Effector memory CD4-positive, alpha-beta T cell (primary cell): ENCODE results near the gene MOB2.
"Not testable (repeated sequence)": the region's sequence is repeated elsewhere in the genome, so short reads cannot be mapped to it uniquely, and the experiment has no call there.

Source experiments
- DNase-seq, 3 donors: peaks; one replicate each; pipeline ENCODE4 v3.0.0-alpha.2; 2020
- H3K27ac ChIP-seq: 2 replicates; pipeline ENCODE4 v1.7.0; 2013; ENCODE audit warnings: mild to moderate bottlenecking, low read length, moderate library complexity; ENCODE audit not compliant: insufficient read depth, poor library complexity, severe bottlenecking
- H3K27me3 ChIP-seq: replicated peaks from 2 replicates; pipeline ENCODE4 v1.7.0; 2013; ENCODE audit warnings: mild to moderate bottlenecking, low read length; ENCODE audit not compliant: insufficient read depth, control insufficient read depth, poor library complexity, severe bottlenecking
- H3K36me3 ChIP-seq: 2 replicates; pipeline ENCODE4 v1.7.0; 2013; ENCODE audit warnings: mild to moderate bottlenecking, low read length, moderate library complexity; ENCODE audit not compliant: control insufficient read depth, insufficient read depth
- H3K4me1 ChIP-seq: 2 replicates; pipeline ENCODE4 v1.7.0; 2013; ENCODE audit warnings: low read length, mild to moderate bottlenecking; ENCODE audit not compliant: control insufficient read depth, insufficient read depth, poor library complexity, severe bottlenecking
- H3K4me3 ChIP-seq: 2 replicates; pipeline ENCODE4 v1.7.0; 2013; ENCODE audit warnings: low read length, low read depth, mild to moderate bottlenecking; ENCODE audit not compliant: insufficient read depth, poor library complexity, severe bottlenecking
- H3K9me3 ChIP-seq: 2 replicates; pipeline ENCODE4 v1.7.0; 2013; ENCODE audit warnings: mild to moderate bottlenecking, low read length, moderate library complexity; ENCODE audit not compliant: control insufficient read depth

Gene MOB2

GRCh38 chr11:1435820-1436467 is 50.6 kb downstream of the MOB2 start:
- Histone ChIP-seq H3K9me3 (no peaks in the 10 kb centered on the region), H3K4me1 (no peaks in the 10 kb centered on the region), H3K36me3 (no peaks in the 10 kb centered on the region), H3K4me3 (no peak overlapping the region), H3K27ac (no peak overlapping the region), H3K27me3 (no peaks in the 10 kb centered on the region)
- DNase-seq = no peak

GRCh38 chr11:1435479-1435819 is 51.1 kb downstream of the MOB2 start:
- H3K27me3 ChIP-seq, H3K36me3 ChIP-seq, H3K9me3 ChIP-seq, H3K4me1 ChIP-seq, H3K4me3 ChIP-seq, H3K27ac ChIP-seq, DNase-seq: not testable (repeated sequence)

GRCh38 chr11:1433977-1434640 is 52.5 kb downstream of the MOB2 start:
- H3K36me3 ChIP-seq = no peaks in the 10 kb centered on the region
- no peaks in the 10 kb centered on the region for H3K27me3 ChIP-seq
- H3K4me1 ChIP-seq = no peaks in the 10 kb centered on the region
- no peak for DNase-seq
- no peaks in the 10 kb centered on the region for H3K9me3 ChIP-seq
- H3K4me3 ChIP-seq = no peak overlapping the region
- no peak overlapping the region for H3K27ac ChIP-seq

- no peaks in the 10 kb centered on the region for H3K27me3 ChIP-seq
- no peaks in the 10 kb centered on the region for H3K36me3 ChIP-seq
- H3K9me3 ChIP-seq = no peaks in the 10 kb centered on the region
- H3K27ac ChIP-seq = no peak overlapping the region
- no peak overlapping the region for H3K4me3 ChIP-seq
- DNase-seq = no peak
- no peaks in the 10 kb centered on the region for H3K4me1 ChIP-seq
These were observed 53.0 kb downstream of the MOB2 start for GRCh38 chr11:1433568-1433967.

- Histone ChIP-seq H3K27ac (no peak overlapping the region), H3K4me1 (no peaks in the 10 kb centered on the region), H3K36me3 (no peaks in the 10 kb centered on the region), H3K27me3 (no peaks in the 10 kb centered on the region), H3K9me3 (no peaks in the 10 kb centered on the region), H3K4me3 (no peak overlapping the region)
- no peak for DNase-seq
These were observed 57.7 kb downstream of the MOB2 start for GRCh38 chr11:1428762-1429316.

GRCh38 chr11:1425439-1425838 is 61.1 kb downstream of the MOB2 start:
- H3K27ac ChIP-seq = no peak overlapping the region
- no peak for DNase-seq
- H3K4me3 ChIP-seq = no peak overlapping the region
- H3K4me1 ChIP-seq = no peaks in the 10 kb centered on the region
- no peaks in the 10 kb centered on the region for H3K9me3 ChIP-seq
- H3K36me3 ChIP-seq = no peaks in the 10 kb centered on the region
- H3K27me3 ChIP-seq = no peaks in the 10 kb centered on the region

- Histone ChIP-seq H3K9me3 (no peaks in the 10 kb centered on the region), H3K36me3 (no peaks in the 10 kb centered on the region), H3K27ac (no peak overlapping the region), H3K4me3 (no peak overlapping the region), H3K4me1 (no peaks in the 10 kb centered on the region), H3K27me3 (no peaks in the 10 kb centered on the region)
- no peak for DNase-seq
These were observed 61.6 kb downstream of the MOB2 start for GRCh38 chr11:1425006-1425405.

- H3K4me1 ChIP-seq, H3K36me3 ChIP-seq, H3K27ac ChIP-seq, H3K27me3 ChIP-seq, DNase-seq, H3K4me3 ChIP-seq, H3K9me3 ChIP-seq: not testable (repeated sequence)
These were observed 63.2 kb downstream of the MOB2 start for GRCh38 chr11:1423406-1423805.

- H3K27ac ChIP-seq = no peak overlapping the region
- H3K4me3 ChIP-seq = no peak overlapping the region
- H3K27me3 ChIP-seq = no peaks in the 10 kb centered on the region
- H3K9me3 ChIP-seq = peaks cover 11% of the 10 kb centered on the region
- no peak for DNase-seq
- no peaks in the 10 kb centered on the region for H3K36me3 ChIP-seq
- no peaks in the 10 kb centered on the region for H3K4me1 ChIP-seq
These were observed 63.6 kb downstream of the MOB2 start for GRCh38 chr11:1422981-1423380.

GRCh38 chr11:1422481-1422880 is 64.1 kb downstream of the MOB2 start:
- Histone ChIP-seq H3K36me3 (no peaks in the 10 kb centered on the region), H3K4me3 (no peak overlapping the region), H3K27me3 (no peaks in the 10 kb centered on the region), H3K4me1 (no peaks in the 10 kb centered on the region), H3K27ac (no peak overlapping the region), H3K9me3 (peaks cover 13% of the 10 kb centered on the region)
- DNase-seq = no peak
